Measurements from ENCODE around the gene CTBP1.

DNA sequence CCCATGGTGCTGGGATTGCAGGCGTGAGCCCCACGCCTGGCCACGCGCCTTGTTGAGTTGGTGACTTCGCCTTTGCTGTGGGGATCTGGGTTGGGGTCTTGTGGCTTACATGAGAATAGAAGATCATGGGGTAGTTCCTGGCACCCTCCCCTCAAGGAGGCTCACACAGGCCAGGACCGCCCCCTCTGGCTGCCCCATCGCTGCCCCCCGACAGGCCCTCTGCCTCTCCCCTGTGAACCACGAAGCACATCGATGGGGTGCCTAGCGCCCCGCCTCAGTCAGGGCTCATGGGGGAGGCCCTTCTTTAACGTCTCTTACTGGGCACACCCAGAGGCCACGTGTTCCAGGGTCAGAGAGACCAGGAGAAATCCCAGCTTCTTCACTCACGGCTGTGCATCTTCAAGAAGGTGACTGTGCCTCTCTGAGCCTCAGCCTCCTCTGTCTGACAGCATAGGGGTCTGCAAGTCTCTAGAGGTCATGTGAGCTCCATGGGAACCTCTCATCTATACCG lies 53.0 kb downstream of the CTBP1 start:
- no peak for TF ChIP-seq EZH2 (IDR thresholded peaks at IDR 0.05; ENCODE audit: low read depth, unreplicated experiment)
- TF ChIP-seq, protein P1, sequence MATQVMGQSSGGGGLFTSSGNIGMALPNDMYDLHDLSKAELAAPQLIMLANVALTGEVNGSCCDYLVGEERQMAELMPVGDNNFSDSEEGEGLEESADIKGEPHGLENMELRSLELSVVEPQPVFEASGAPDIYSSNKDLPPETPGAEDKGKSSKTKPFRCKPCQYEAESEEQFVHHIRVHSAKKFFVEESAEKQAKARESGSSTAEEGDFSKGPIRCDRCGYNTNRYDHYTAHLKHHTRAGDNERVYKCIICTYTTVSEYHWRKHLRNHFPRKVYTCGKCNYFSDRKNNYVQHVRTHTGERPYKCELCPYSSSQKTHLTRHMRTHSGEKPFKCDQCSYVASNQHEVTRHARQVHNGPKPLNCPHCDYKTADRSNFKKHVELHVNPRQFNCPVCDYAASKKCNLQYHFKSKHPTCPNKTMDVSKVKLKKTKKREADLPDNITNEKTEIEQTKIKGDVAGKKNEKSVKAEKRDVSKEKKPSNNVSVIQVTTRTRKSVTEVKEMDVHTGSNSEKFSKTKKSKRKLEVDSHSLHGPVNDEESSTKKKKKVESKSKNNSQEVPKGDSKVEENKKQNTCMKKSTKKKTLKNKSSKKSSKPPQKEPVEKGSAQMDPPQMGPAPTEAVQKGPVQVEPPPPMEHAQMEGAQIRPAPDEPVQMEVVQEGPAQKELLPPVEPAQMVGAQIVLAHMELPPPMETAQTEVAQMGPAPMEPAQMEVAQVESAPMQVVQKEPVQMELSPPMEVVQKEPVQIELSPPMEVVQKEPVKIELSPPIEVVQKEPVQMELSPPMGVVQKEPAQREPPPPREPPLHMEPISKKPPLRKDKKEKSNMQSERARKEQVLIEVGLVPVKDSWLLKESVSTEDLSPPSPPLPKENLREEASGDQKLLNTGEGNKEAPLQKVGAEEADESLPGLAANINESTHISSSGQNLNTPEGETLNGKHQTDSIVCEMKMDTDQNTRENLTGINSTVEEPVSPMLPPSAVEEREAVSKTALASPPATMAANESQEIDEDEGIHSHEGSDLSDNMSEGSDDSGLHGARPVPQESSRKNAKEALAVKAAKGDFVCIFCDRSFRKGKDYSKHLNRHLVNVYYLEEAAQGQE (IDR thresholded peaks at IDR 0.05; ENCODE audit: unreplicated experiment) = no peak

All from GM23338 (cell line).